ENCODE measurements around the gene EIF3L. TPM values are rescaled to one million over a fixed set of nuclear protein-coding genes. Genes with fewer than 3 reads are reported as not detected.

EIF3L gene
- total RNA-seq, 1 experiment from 2014 or later, result 218 TPM

- Histone ChIP-seq H3K9ac (ENCODE audit: low read length) (no peak overlapping the region), H3K27me3 (ENCODE audit: low read length) (no peaks in the 10 kb centered on the region), H3K4me2 (ENCODE audit: low read length) (no peak overlapping the region), H3K4me1 (ENCODE audit: insufficient read depth, low read length) (peaks cover 10% of the 10 kb centered on the region; the same call in 1 of the 2 replicates), H3K27ac (ENCODE audit: low read length) (no peak overlapping the region), H3K9me2 (replicated peaks; ENCODE audit: low read length) (no peaks in the 10 kb centered on the region), H3K9me3 (ENCODE audit: low read length) (no peaks in the 10 kb centered on the region), H4K20me1 (ENCODE audit: low read length) (no peaks in the 10 kb centered on the region), H3K79me2 (ENCODE audit: low read length) (peaks cover 23% of the 10 kb centered on the region), H3K36me3 (ENCODE audit: low read depth, low read length) (no peaks in the 10 kb centered on the region), H3F3A (ENCODE audit: low read length, unreplicated experiment) (no peaks in the 10 kb centered on the region), H2AFZ (ENCODE audit: low read length) (no peak overlapping the region), H3K4me3 (ENCODE audit: low read length) (no peak overlapping the region)
- CTCF ChIA-PET, result no interaction called here
- POLR2A ChIA-PET (ENCODE audit: unreplicated experiment), result no interaction called here
- TF ChIP-seq CTCF (conservative IDR thresholded peaks at IDR 0.05; ENCODE audit: low read depth, low read length), result no peak
- no peak for TF ChIP-seq EZH2 (IDR thresholded peaks at IDR 0.05; ENCODE audit: low read length, unreplicated experiment)
- TF ChIP-seq EZH2phosphoT487 (IDR thresholded peaks at IDR 0.05; ENCODE audit: borderline replicate concordance, low read length), result no peak
- no TSS peak for BruUV-seq (replicated peaks)
- ATAC-seq, result no peak
- no peak for DNase-seq
- intact Hi-C loops (cut with micrococcal nuclease), result no loop called here
Measured at GRCh38 chr22:37910890-37911672, 61.9 kb downstream of the EIF3L start.

- no peak overlapping the region for H2AFZ ChIP-seq (ENCODE audit: low read length)
- H3K9me3 ChIP-seq (ENCODE audit: low read length), result no peaks in the 10 kb centered on the region
- peaks cover 10% of the 10 kb centered on the region; the same call in 1 of the 2 replicates for H3K4me1 ChIP-seq (ENCODE audit: insufficient read depth, low read length)
- no peaks in the 10 kb centered on the region for H3K36me3 ChIP-seq (ENCODE audit: low read depth, low read length)
- H4K20me1 ChIP-seq (ENCODE audit: low read length), result no peaks in the 10 kb centered on the region
- POLR2A ChIA-PET (ENCODE audit: unreplicated experiment), result no interaction called here
- H3K27me3 ChIP-seq (ENCODE audit: low read length), result no peaks in the 10 kb centered on the region
- H3K79me2 ChIP-seq (ENCODE audit: low read length), result peaks cover 21% of the 10 kb centered on the region
- CTCF ChIA-PET, result no interaction called here
- H3K9me2 ChIP-seq (replicated peaks; ENCODE audit: low read length), result no peaks in the 10 kb centered on the region
- H3K4me3 ChIP-seq (ENCODE audit: low read length), result no peak overlapping the region
- DNase-seq (no peak), ATAC-seq (no peak)
- no peak for TF ChIP-seq CTCF (conservative IDR thresholded peaks at IDR 0.05; ENCODE audit: low read depth, low read length)
- no peak for TF ChIP-seq EZH2 (IDR thresholded peaks at IDR 0.05; ENCODE audit: low read length, unreplicated experiment)
- no peak for TF ChIP-seq EZH2phosphoT487 (IDR thresholded peaks at IDR 0.05; ENCODE audit: borderline replicate concordance, low read length)
- intact Hi-C loops (cut with micrococcal nuclease), result no loop called here
- H3K9ac ChIP-seq (ENCODE audit: low read length), result no peak overlapping the region
- no TSS peak for BruUV-seq (replicated peaks)
- H3K4me2 ChIP-seq (ENCODE audit: low read length), result no peak overlapping the region
- no peaks in the 10 kb centered on the region for H3F3A ChIP-seq (ENCODE audit: low read length, unreplicated experiment)
- no peak overlapping the region for H3K27ac ChIP-seq (ENCODE audit: low read length)
Measured at GRCh38 chr22:37911697-37912096, 62.5 kb downstream of the EIF3L start.

GRCh38 chr22:37912171-37912570 is 63.0 kb downstream of the EIF3L start:
- no peaks in the 10 kb centered on the region for H3F3A ChIP-seq (ENCODE audit: low read length, unreplicated experiment)
- CTCF ChIA-PET, result no interaction called here
- H3K27ac ChIP-seq (ENCODE audit: low read length), result no peak overlapping the region
- no peak overlapping the region for H2AFZ ChIP-seq (ENCODE audit: low read length)
- no peaks in the 10 kb centered on the region for H3K9me2 ChIP-seq (replicated peaks; ENCODE audit: low read length)
- no peak for TF ChIP-seq CTCF (conservative IDR thresholded peaks at IDR 0.05; ENCODE audit: low read depth, low read length)
- TF ChIP-seq EZH2 (IDR thresholded peaks at IDR 0.05; ENCODE audit: low read length, unreplicated experiment), result no peak
- no peak for TF ChIP-seq EZH2phosphoT487 (IDR thresholded peaks at IDR 0.05; ENCODE audit: borderline replicate concordance, low read length)
- H3K79me2 ChIP-seq (ENCODE audit: low read length), result peaks cover 16% of the 10 kb centered on the region
- DNase-seq (no peak), ATAC-seq (no peak)
- H3K4me3 ChIP-seq (ENCODE audit: low read length), result no peak overlapping the region
- no peak overlapping the region for H3K9ac ChIP-seq (ENCODE audit: low read length)
- no peaks in the 10 kb centered on the region for H3K9me3 ChIP-seq (ENCODE audit: low read length)
- H3K4me1 ChIP-seq (ENCODE audit: insufficient read depth, low read length), result peaks cover 7% of the 10 kb centered on the region; the same call in 1 of the 2 replicates
- BruUV-seq (replicated peaks), result no TSS peak
- no peaks in the 10 kb centered on the region for H3K36me3 ChIP-seq (ENCODE audit: low read depth, low read length)
- intact Hi-C loops (cut with micrococcal nuclease), result no loop called here
- no peaks in the 10 kb centered on the region for H3K27me3 ChIP-seq (ENCODE audit: low read length)
- no peaks in the 10 kb centered on the region for H4K20me1 ChIP-seq (ENCODE audit: low read length)
- POLR2A ChIA-PET (ENCODE audit: unreplicated experiment), result no interaction called here
- H3K4me2 ChIP-seq (ENCODE audit: low read length), result no peak overlapping the region

Measured in PC-3 (cell line).